Neural cell (in vitro differentiated cells): ENCODE results near the gene GDI2. TPM values are rescaled to one million over a fixed set of nuclear protein-coding genes. Genes with fewer than 3 reads are reported as not detected.

Experiments used
- H2AFZ ChIP-seq: fragments of 200-600, 300-800 bp; sonication (generic), shearing (Covaris generic); 2 replicates; pipeline ENCODE4 v1.6.0; 2014; ENCODE audit warnings: low read depth, mild to moderate bottlenecking, antibody characterized with exemption, low read length, moderate library complexity
- H3F3A ChIP-seq: fragments of 200-600 bp; shearing (Covaris generic); 2 replicates; pipeline ENCODE4 v1.6.1; 2016; ENCODE audit warnings: mild to moderate bottlenecking, moderate library complexity, mixed read lengths, antibody characterized with exemption, low read length; ENCODE audit not compliant: insufficient read depth, poor library complexity, severe bottlenecking
- H3K27ac ChIP-seq: fragments of 200-600, 300-800 bp; sonication (generic), shearing (Covaris generic); 2 replicates; pipeline ENCODE4 v1.5.1; 2014; ENCODE audit warnings: mild to moderate bottlenecking, low read length, moderate library complexity
- H3K27me3 ChIP-seq: fragments of 300-800, 200-600 bp; sonication (generic), shearing (Covaris generic); 2 replicates; pipeline ENCODE4 v1.6.0; 2014; ENCODE audit warnings: mild to moderate bottlenecking, low read depth, low read length, moderate library complexity; ENCODE audit not compliant: insufficient read depth
- H3K36me3 ChIP-seq: fragments of 300-800, 200-600 bp; sonication (generic), shearing (Covaris generic); 2 replicates; pipeline ENCODE4 v1.5.1; 2014; ENCODE audit warnings: mild to moderate bottlenecking, antibody characterized with exemption, low read length, moderate library complexity; ENCODE audit not compliant: insufficient read depth
- H3K4me2 ChIP-seq: fragments of 300-800, 200-600 bp; sonication (generic), shearing (Covaris generic); 2 replicates; pipeline ENCODE4 v1.6.0; 2014; ENCODE audit warnings: mild to moderate bottlenecking, low read length
- H3K4me3 ChIP-seq: fragments of 300-800, 200-600 bp; sonication (generic), shearing (Covaris generic); 2 replicates; pipeline ENCODE4 v1.5.1; 2014; ENCODE audit warnings: mild to moderate bottlenecking, low read length, moderate library complexity
- H3K79me2 ChIP-seq: fragments of 200-600 bp; shearing (Covaris generic); replicated peaks from 2 replicates; pipeline ENCODE4 v1.6.0; 2014; ENCODE audit warnings: mild to moderate bottlenecking, low read length, moderate library complexity; ENCODE audit not compliant: insufficient read depth
- H3K9ac ChIP-seq: fragments of 300-800, 200-600 bp; sonication (generic), shearing (Covaris generic); 2 replicates; pipeline ENCODE4 v1.6.1; 2016; ENCODE audit warnings: mild to moderate bottlenecking, low read length, mixed read lengths
- H3K9me2 ChIP-seq: fragments of 200-600 bp; shearing (Covaris generic); 2 replicates; pipeline ENCODE4 v1.6.1; 2016; ENCODE audit warnings: mild to moderate bottlenecking, low read length, mixed read lengths; ENCODE audit not compliant: insufficient read depth
- H3K9me3 ChIP-seq: fragments of 200-600, 300-800 bp; sonication (generic), shearing (Covaris generic); 2 replicates; pipeline ENCODE4 v1.6.1; 2016; ENCODE audit warnings: mild to moderate bottlenecking, mixed run types, low read length, moderate library complexity, mixed read lengths
- H4K20me1 ChIP-seq: fragments of 200-600 bp; shearing (Covaris generic); 2 replicates; pipeline ENCODE4 v1.6.1; 2016; ENCODE audit warnings: mild to moderate bottlenecking, mixed run types; ENCODE audit not compliant: insufficient read depth
- EP300 ChIP-seq: fragments of 450-650 bp; conservative IDR thresholded peaks from 2 replicates; pipeline ENCODE4 v1.6.1; 2014; ENCODE audit warnings: antibody characterized with exemption, mild to moderate bottlenecking, moderate library complexity; ENCODE audit not compliant: poor library complexity, severe bottlenecking
- EZH2 ChIP-seq: fragments of 200-600, 300-800 bp; shearing (Covaris generic), sonication (generic); IDR thresholded peaks from 2 replicates; pipeline ENCODE4 v1.6.1; 2014; ENCODE audit warnings: antibody characterized with exemption, low read length, borderline replicate concordance, mild to moderate bottlenecking; ENCODE audit not compliant: insufficient read depth, poor library complexity, severe bottlenecking
- MXI1 ChIP-seq: fragments of 450-650 bp; conservative IDR thresholded peaks from 2 replicates; pipeline ENCODE4 v1.6.1; 2014; ENCODE audit warnings: antibody characterized with exemption, mild to moderate bottlenecking; ENCODE audit not compliant: poor library complexity, severe bottlenecking
- POLR2AphosphoS5 ChIP-seq: IDR thresholded peaks from 2 replicates; pipeline ENCODE4 v1.6.1; 2012
- RAD21 ChIP-seq: fragments of 450-650 bp; conservative IDR thresholded peaks from 2 replicates; pipeline ENCODE4 v1.6.1; 2014; ENCODE audit warnings: antibody characterized with exemption, mild to moderate bottlenecking, moderate library complexity
- REST ChIP-seq: IDR thresholded peaks from 2 replicates; pipeline ENCODE4 v1.6.1; 2012; ENCODE audit warnings: borderline replicate concordance
- SMC3 ChIP-seq: fragments of 450-650 bp; conservative IDR thresholded peaks from 2 replicates; pipeline ENCODE4 v1.6.1; 2014; ENCODE audit warnings: antibody characterized with exemption, mild to moderate bottlenecking, moderate library complexity; ENCODE audit not compliant: poor library complexity
- TAF1 ChIP-seq: IDR thresholded peaks from 2 replicates; pipeline ENCODE4 v1.6.1; 2012; ENCODE audit warnings: low read depth
- polyA plus RNA-seq: library from polyadenylated mRNA; depleted of rRNA; stranded (reverse); fragments of >200 nt; gene quantifications from 2 replicates; pipeline ENCODE4 v1.2.3, GENCODE V29; 2014
- TF ChIP-seq, protein P1 (sequence below): fragments of 450-650 bp; IDR thresholded peaks from 2 replicates; pipeline ENCODE4 v1.5.1; 2014; ENCODE audit warnings: antibody characterized with exemption, mild to moderate bottlenecking, moderate library complexity; ENCODE audit not compliant: poor library complexity, severe bottlenecking

Gene GDI2
- polyA plus RNA-seq, 1 donor from 2014 or later, result 352 TPM

DNA sequence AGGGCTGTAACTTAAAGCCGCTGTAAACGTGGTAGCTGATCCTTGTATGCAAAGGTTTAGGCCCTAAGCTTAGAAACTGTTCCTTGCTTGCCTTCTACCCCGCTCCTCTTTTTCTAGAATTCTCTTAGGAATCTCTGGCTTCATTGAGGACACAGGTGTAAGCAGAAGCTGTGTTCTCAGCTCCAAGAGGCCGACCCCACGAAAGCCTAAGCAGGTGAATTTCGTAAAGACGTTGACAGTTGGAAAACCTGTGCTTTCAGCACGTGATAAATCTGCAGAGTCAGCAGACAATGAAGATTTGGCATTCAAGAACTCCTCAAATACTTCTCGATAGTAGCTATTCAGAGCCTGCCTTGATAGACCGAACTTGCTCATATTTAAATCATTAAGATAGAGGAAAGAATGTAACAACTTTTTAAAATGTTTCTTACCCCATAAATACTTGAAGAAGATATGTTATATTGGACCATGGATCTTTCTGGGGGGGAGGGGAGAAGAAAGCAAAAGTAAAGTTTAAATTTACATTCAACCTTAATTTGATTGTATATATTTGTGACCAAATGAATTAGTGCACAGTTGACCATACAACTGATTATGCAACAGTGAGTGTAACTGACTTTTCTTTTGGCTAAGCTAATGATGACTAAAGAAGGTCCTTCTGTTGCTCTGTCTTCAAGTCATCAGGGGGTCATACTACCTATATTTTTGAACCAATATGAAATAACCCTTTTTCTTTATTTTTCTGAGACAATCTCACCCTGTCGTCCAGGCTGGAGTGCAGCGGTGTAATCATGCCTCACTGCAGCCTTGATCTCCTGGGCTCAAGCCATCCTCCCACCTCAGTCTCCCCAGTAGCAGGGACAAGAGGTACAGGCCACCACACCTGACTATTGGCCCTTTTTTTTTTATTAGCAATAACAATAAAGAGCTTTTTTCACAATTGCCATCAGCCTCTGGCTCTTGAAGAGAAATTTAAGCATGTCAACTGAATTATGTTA is 1.2 kb upstream of the GDI2 start:
- H3K4me2 ChIP-seq, result peak overlapping the region; percentile 75
- no peaks in the 10 kb centered on the region for H4K20me1 ChIP-seq
- H3K9ac ChIP-seq, result peak overlapping the region; percentile 77
- peaks cover 33% of the 10 kb centered on the region for H3K79me2 ChIP-seq
- no peaks in the 10 kb centered on the region for H3K9me3 ChIP-seq
- peaks cover 8% of the 10 kb centered on the region for H3F3A ChIP-seq
- no peaks in the 10 kb centered on the region for H3K9me2 ChIP-seq
- peak overlapping the region; percentile 54 for H2AFZ ChIP-seq
- TF ChIP-seq, protein P1, sequence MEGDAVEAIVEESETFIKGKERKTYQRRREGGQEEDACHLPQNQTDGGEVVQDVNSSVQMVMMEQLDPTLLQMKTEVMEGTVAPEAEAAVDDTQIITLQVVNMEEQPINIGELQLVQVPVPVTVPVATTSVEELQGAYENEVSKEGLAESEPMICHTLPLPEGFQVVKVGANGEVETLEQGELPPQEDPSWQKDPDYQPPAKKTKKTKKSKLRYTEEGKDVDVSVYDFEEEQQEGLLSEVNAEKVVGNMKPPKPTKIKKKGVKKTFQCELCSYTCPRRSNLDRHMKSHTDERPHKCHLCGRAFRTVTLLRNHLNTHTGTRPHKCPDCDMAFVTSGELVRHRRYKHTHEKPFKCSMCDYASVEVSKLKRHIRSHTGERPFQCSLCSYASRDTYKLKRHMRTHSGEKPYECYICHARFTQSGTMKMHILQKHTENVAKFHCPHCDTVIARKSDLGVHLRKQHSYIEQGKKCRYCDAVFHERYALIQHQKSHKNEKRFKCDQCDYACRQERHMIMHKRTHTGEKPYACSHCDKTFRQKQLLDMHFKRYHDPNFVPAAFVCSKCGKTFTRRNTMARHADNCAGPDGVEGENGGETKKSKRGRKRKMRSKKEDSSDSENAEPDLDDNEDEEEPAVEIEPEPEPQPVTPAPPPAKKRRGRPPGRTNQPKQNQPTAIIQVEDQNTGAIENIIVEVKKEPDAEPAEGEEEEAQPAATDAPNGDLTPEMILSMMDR, result no peak
- TF ChIP-seq EZH2, result no peak
- no peak for TF ChIP-seq REST
- no peak for TF ChIP-seq POLR2AphosphoS5
- TF ChIP-seq RAD21, result no peak
- TF ChIP-seq MXI1, result no peak
- no peak for TF ChIP-seq SMC3
- TF ChIP-seq TAF1, result no peak
- TF ChIP-seq EP300, result no peak
- H3K27ac ChIP-seq, result peak overlapping the region; percentile 96
- H3K4me3 ChIP-seq, result peak overlapping the region; percentile 97
- H3K36me3 ChIP-seq, result no peaks in the 10 kb centered on the region
- no peaks in the 10 kb centered on the region for H3K27me3 ChIP-seq

- Histone ChIP-seq H2AFZ (peak overlapping the region; percentile 84), H4K20me1 (no peaks in the 10 kb centered on the region), H3K4me3 (peak overlapping the region; percentile 97), H3K27me3 (no peaks in the 10 kb centered on the region), H3K9me3 (no peaks in the 10 kb centered on the region), H3K9ac (peak overlapping the region; percentile 98), H3K36me3 (no peaks in the 10 kb centered on the region), H3F3A (peaks cover 8% of the 10 kb centered on the region), H3K27ac (peak overlapping the region; percentile 96), H3K9me2 (no peaks in the 10 kb centered on the region), H3K79me2 (peaks cover 46% of the 10 kb centered on the region), H3K4me2 (no peak overlapping the region)
- TF ChIP-seq EZH2 (no peak), RAD21 (no peak), TAF1 (no peak), EP300 (no peak), POLR2AphosphoS5 (no peak), MXI1 (no peak), SMC3 (no peak), REST (no peak)
- TF ChIP-seq, protein P1, result no peak
Measured at GRCh38 chr10:5813091-5813340, 218 bp downstream of the GDI2 start.
